Measurements from ENCODE around the gene TEX35.
"Not testable (repeated sequence)": the region's sequence is repeated elsewhere in the genome, so short reads cannot be mapped to it uniquely, and the experiment has no call there.

Gene TEX35

GRCh38 chr1:178495158-178495557, 17.8 kb upstream of the TEX35 start:
- no peak for DNase-seq (ENCODE audit: low spot score)

DNA sequence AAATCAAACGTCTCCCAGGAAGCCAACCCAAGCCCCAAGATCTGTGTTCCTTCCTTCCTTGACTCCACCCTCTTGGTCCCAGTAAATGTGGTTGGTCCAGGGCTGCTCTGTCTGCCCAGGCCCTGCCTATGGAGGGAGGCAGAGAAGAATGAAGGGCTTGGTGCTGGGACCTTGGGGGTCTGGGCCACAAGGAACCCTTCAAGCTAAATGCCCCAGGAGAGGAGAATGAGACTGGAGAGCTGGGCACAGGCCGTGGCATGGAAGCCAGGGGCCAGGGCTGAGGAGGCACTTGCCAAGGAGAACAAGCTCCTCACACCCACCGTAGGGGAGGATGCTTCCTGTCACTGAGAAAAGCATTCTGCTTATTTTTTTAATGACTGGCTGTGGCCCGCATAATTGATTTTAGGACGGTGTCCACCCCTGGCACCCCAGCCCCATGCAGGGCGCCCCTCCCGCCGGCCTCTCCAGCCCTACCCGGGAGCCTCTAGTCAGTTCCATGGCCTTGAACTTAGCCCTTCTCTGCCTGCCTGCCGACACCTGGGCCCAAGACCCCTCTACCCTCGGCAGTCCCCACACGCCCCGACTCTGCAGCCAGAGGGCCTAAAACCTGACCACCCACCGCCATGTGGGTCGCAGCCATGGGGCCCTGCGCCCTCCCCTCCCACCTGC, 17.0 kb upstream of the TEX35 start:
- no peak for DNase-seq (ENCODE audit: low spot score)

DNA sequence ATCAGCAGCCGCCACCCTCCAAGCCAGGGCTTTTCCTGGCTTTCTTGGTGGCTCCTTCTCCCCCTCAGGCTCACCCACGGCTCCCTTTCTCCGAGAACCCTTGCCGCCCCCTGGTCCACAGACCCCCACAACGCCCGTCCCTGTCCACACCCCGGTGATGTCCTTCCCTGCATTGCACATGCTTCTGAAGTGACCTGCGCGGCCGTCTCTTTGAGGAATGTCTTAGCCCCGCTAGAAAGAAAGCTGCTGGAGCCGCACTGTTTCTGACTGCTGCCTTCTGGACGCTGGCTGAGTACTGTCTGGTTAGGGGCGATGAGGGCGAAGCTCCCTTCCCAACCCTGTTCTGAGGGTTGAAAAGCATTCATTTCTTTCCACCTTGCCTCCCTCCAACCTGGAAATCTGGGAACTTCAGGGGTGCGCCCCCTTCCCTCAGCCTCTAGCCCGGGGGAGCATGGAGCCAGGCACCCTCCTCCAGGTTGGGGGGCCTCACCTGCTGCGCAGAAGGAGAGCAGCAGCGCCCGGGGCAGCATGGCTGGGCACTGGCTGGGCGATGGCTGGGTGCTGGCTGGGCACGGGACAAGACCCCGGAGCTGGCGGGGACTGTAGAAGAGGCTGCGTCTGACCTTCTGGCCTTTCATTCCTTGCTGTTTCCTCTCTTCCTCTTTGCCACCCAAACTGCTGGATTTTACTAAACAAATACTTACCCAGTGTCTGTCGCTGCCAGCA, 16.3 kb upstream of the TEX35 start, which contains the start of gene CLEC20A:
Gene CLEC20A (minus strand): TSS at position 555 of the 726 bp plus-strand sequence. CDS start 25 bp downstream, at position 530.
- no peak for DNase-seq (ENCODE audit: low spot score)

- DNase-seq (ENCODE audit: low spot score) = no peak
Measured at GRCh38 chr1:178497903-178498478, 14.9 kb upstream of the TEX35 start.

DNA sequence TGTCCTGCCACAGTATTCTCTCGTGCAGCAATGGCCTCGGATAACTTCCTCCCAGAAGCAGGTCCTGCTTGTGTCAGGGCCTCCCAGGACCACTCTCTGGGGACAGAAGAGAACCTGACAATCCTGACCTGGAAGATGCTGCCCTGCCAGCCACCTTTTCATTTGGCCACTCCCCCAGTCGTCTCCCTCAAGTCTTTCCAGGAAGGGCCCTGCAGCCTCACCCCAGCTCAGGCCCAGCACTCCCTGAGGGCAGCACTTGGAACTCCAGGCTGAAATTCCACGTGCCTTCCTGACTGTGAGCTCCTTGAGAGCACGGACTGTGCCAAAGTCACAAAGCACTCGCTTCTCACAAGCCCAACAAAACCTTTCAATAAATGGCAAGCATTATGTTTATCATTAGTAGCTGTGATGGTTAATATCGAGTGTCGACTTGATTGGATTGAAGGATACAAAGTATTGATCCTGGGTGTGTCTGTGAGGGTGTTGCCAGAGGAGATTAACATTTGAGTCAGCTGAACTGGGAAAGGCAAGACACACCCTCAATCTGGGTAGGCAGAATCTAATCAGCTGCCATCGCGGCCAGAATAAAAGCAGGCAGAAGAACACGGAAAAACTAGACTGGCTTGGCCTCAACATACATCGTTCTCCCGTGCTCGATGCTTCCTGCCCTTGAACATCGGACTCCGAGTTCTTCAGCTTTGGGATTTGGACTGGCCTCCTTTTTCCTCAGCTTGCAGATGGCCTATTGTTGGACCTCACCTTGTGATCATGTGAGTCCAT, 13.8 kb upstream of the TEX35 start:
- no peak for DNase-seq (ENCODE audit: low spot score)

- peak; percentile 43 for DNase-seq (ENCODE audit: low spot score)
Measured at GRCh38 chr1:178500091-178500770, 12.7 kb upstream of the TEX35 start.

- no peak for DNase-seq (ENCODE audit: low spot score)
Measured at GRCh38 chr1:178500936-178501554, 11.9 kb upstream of the TEX35 start.

GRCh38 chr1:178501705-178502329, 11.1 kb upstream of the TEX35 start:
- peak; percentile 80 for DNase-seq (ENCODE audit: low spot score)

DNA sequence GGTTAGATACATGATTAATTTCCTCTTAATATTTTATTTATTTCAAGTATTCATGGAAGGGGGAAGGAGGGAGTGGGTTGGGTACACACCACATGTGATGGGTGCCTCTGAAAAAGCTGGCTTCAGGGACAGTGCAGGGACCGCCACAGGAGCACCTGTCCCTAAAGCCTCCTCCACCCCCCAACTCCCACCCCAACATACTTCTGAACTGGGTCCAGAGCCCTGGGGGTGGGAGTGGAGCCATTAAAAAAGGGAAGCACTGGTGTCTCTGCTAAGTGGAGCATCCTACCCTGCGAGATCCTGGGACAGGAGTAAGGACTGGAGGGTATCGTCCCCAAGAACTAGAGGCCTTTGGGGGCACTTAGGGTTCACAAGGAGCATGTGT, 10.6 kb upstream of the TEX35 start:
- DNase-seq (ENCODE audit: low spot score) = no peak

DNA sequence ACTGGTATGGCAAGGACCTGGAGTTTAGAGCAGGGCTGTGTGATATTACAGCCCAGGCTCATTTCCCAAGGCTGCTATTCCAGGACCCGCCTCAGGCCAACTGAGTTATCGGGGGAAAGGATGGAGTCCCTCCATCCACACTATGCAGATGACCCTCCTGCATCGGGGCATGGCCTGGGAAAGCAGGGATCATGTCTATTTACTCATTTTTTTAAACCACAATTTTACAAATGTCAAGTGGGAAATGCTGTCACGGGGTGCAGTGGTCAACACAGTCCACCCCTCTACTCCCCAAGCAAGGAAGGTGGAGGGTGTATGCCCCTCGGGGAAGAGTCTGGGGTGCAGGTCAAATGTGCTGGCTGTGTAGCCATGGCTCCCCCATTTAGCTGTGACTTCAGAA, 10.1 kb upstream of the TEX35 start:
- DNase-seq (ENCODE audit: low spot score) = no peak

- DNase-seq (ENCODE audit: low spot score) = not testable (repeated sequence)
Measured at GRCh38 chr1:178503316-178503715, 9.6 kb upstream of the TEX35 start.

DNA sequence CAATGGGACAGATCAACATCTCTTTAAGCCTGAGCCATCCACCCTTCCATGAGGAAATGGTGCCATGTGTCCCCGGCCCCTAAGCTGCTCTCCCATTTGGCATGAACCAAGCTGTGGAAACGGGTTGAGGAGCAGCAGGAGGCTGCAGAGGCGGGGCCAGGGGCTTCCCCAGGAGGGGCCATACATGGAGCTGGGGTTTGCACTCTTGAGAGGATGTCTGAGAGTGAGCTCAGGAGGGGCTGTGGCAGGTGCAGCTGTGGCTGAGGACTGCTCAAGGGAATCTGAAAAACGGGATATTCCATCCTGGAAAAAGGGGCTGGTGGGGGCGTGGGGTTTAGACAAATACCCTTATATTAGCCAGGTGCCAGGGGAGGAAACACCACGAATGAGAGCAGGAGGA, 9.1 kb upstream of the TEX35 start:
- DNase-seq (ENCODE audit: low spot score) = no peak

- DNase-seq (ENCODE audit: low spot score) = no peak
Measured at GRCh38 chr1:178504286-178504685, 8.6 kb upstream of the TEX35 start.

- DNase-seq (ENCODE audit: low spot score) = no peak
Measured at GRCh38 chr1:178506177-178506576, 6.7 kb upstream of the TEX35 start.

- peak; percentile 40 for DNase-seq (ENCODE audit: low spot score)
Measured at GRCh38 chr1:178506669-178507068, 6.2 kb upstream of the TEX35 start.

- no peak for DNase-seq (ENCODE audit: low spot score)
Measured at GRCh38 chr1:178509414-178510007, 3.4 kb upstream of the TEX35 start.

- no peak for DNase-seq (ENCODE audit: low spot score)
Measured at GRCh38 chr1:178510155-178510554, 2.8 kb upstream of the TEX35 start.

DNA sequence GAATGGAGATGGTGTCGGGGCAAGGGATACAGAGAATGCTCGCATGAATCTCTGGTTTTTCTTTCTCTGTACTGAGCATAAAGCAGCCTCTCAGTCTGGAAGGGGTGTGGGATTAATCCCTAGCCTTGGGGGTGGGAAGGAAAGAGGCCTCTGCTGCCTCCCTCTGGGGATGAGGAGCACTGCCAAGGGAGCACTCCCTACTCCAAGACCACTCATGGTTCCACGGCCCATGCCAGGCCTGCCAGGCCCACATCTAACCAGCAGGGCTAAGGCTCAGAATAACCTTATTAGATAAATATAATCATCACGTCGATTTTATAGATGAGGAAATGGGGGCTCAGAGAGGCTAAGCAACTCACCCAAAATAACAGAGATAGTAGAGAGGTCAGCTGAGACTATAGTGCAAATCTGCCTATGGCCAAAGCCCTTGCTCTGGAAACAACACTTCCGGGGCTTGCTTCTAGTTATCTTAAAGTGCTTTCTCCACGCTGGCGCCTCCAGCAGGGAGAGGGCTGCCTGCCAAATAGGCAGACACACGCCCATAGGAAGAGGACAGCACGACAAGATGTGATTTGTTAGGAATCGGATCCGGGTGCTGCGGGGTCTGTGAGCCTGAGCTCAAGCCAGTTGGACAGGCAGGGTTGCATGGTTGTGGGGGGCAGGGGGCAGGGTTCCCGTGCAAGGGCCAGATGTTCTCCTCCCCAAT, 522 bp downstream of the TEX35 start:
- DNase-seq (ENCODE audit: low spot score) = no peak

GRCh38 chr1:178516110-178516509, 3.2 kb downstream of the TEX35 start:
- DNase-seq (ENCODE audit: low spot score) = no peak

DNA sequence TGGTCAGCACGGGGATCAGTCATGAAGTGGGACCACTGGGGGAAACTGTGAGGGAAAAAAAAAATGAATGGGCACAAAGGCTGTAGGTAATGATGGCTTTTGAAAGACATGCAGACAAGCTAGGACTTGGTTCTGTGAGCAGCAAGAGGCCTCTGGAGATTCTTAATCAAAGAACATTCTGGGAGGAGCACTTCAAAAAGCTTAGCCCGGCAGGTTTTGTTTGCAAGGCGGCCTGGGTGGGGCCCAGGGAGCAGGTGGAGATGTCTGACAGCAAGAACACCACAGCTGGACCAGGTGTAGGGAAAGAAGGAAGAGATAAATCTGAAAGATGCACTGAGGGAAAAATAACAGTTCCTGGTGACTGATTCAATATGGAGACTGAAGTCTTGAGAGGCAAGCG, 6.0 kb downstream of the TEX35 start:
- no peak for DNase-seq (ENCODE audit: low spot score)
